SK-N-SH (cell line): ENCODE measurements around the gene H6PD. TPM values are rescaled to one million over a fixed set of nuclear protein-coding genes. Genes with fewer than 3 reads are reported as not detected.

Experiments used
- CTCF ChIA-PET: fragments of 300-600, 350-600 bp; formaldehyde crosslinking; extraction: SDS; loops from one replicate; lab custom pipeline; 2021; lab: Yijun Ruan, JAX
- POLR2A ChIA-PET: fragments of 350-600 bp; sonication (Branson Sonifier 250); formaldehyde crosslinking; extraction: SDS; loops from one replicate; lab custom pipeline; 2020; ENCODE audit warnings: antibody characterized with exemption, inconsistent platforms; lab: Yijun Ruan, JAX
- DNase-seq: peaks from one replicate; pipeline ENCODE4 v3.0.0; 2012
- H2AFZ ChIP-seq: fragments of 200-600 bp; sonication (generic); 2 replicates; pipeline ENCODE4 v1.8.1; 2016; ENCODE audit warnings: antibody characterized with exemption, mild to moderate bottlenecking, low read depth
- H3F3A ChIP-seq: fragments of 200-600 bp; sonication (generic); replicated peaks from 2 replicates; pipeline ENCODE3; 2016; ENCODE audit warnings: antibody characterized with exemption, mild to moderate bottlenecking; ENCODE audit not compliant: insufficient read depth
- H3K27ac ChIP-seq, 2 experiments: fragments of 200-500 bp in 1 of 2; fragments of 200-600 bp in 1 of 2; sonication (Bioruptor generic) in 1 of 2; sonication (generic), shearing (Covaris generic) in 1 of 2; 2 replicates each; pipeline versions ENCODE4 v1.5.1 to v1.6.1; 2014 to 2016; ENCODE audit warnings: low read depth in 2 of 2, inconsistent platforms in 1 of 2, low read length in 1 of 2, mild to moderate bottlenecking in 1 of 2, mixed read lengths in 1 of 2
- H3K27me3 ChIP-seq: fragments of 200-600 bp; sonication (generic), shearing (Covaris generic); 2 replicates; pipeline ENCODE4 v1.6.1; 2016; ENCODE audit warnings: mixed run types; ENCODE audit not compliant: insufficient read depth
- H3K36me3 ChIP-seq, 2 experiments: fragments of 200-500 bp in 1 of 2; fragments of 200-600 bp in 1 of 2; sonication (Bioruptor generic) in 1 of 2; sonication (generic) in 1 of 2; replicated peaks in 1 of 2; 2 replicates each; pipeline versions ENCODE3 to v1.5.1; 2014 to 2016; ENCODE audit warnings: low read length in 1 of 2, mild to moderate bottlenecking in 1 of 2; ENCODE audit not compliant: insufficient read depth in 2 of 2, control insufficient read depth in 1 of 2
- H3K4me1 ChIP-seq, 2 experiments: fragments of 200-500 bp in 1 of 2; fragments of 200-600 bp in 1 of 2; sonication (Bioruptor generic) in 1 of 2; sonication (generic), shearing (Covaris generic) in 1 of 2; 2 replicates each; pipeline versions ENCODE4 v1.5.1 to v1.6.1; 2014 to 2016; ENCODE audit warnings: low read depth in 1 of 2, low read length in 1 of 2, mixed run types in 1 of 2; ENCODE audit not compliant: insufficient read depth in 2 of 2, control insufficient read depth in 1 of 2
- H3K4me2 ChIP-seq: fragments of 200-600 bp; sonication (generic), shearing (Covaris generic); 2 replicates; pipeline ENCODE4 v1.6.1; 2017; ENCODE audit warnings: mixed run types
- H3K4me3 ChIP-seq, 2 experiments: fragments of 200-500 bp in 1 of 2; fragments of 200-600 bp in 1 of 2; sonication (Bioruptor generic) in 1 of 2; sonication (generic), shearing (Covaris generic) in 1 of 2; 2 replicates each; pipeline versions ENCODE4 v1.5.1 to v1.8.1; 2014 to 2016; ENCODE audit warnings: low read depth in 2 of 2, inconsistent platforms in 1 of 2, low read length in 1 of 2, mild to moderate bottlenecking in 1 of 2, mixed read lengths in 1 of 2, moderate library complexity in 1 of 2
- H3K79me2 ChIP-seq: fragments of 200-600 bp; sonication (generic); 2 replicates; pipeline ENCODE4 v1.8.1; 2017; ENCODE audit warnings: mild to moderate bottlenecking; ENCODE audit not compliant: insufficient read depth
- H3K9ac ChIP-seq: fragments of 200-600 bp; sonication (generic); 2 replicates; pipeline ENCODE4 v1.6.1; 2017; ENCODE audit warnings: mixed run types
- H3K9me2 ChIP-seq: fragments of 200-600 bp; sonication (generic); 2 replicates; pipeline ENCODE4 v1.6.1; 2017; ENCODE audit warnings: mixed run types
- H3K9me3 ChIP-seq: fragments of 200-600 bp; sonication (generic); 2 replicates; pipeline ENCODE4 v1.6.1; 2017; ENCODE audit warnings: mixed run types, mild to moderate bottlenecking, moderate library complexity
- H4K20me1 ChIP-seq: fragments of 200-600 bp; sonication (generic); 2 replicates; pipeline ENCODE4 v1.6.1; 2017; ENCODE audit warnings: mild to moderate bottlenecking, mixed run types; ENCODE audit not compliant: insufficient read depth
- CHD2 ChIP-seq: fragments of 150-350 bp; IDR thresholded peaks from 2 replicates; pipeline ENCODE4 v1.6.1; 2018; ENCODE audit warnings: low read length; ENCODE audit not compliant: partially characterized antibody
- FOSL2 ChIP-seq: IDR thresholded peaks from 2 replicates; pipeline ENCODE4 v1.4.0; 2012; ENCODE audit warnings: low read depth, mild to moderate bottlenecking, moderate library complexity, borderline replicate concordance
- FOXJ3 ChIP-seq: sonication (generic); formaldehyde crosslinking; IDR thresholded peaks from 2 replicates; pipeline ENCODE4 v1.5.1; 2020; ENCODE audit warnings: mild to moderate bottlenecking, missing genetic modification reagents
- GABPA ChIP-seq: IDR thresholded peaks from 2 replicates; pipeline ENCODE4 v1.4.0; 2012; ENCODE audit warnings: low read depth, mild to moderate bottlenecking
- MEF2A ChIP-seq: IDR thresholded peaks from 2 replicates; pipeline ENCODE4 v1.4.0; 2012; ENCODE audit warnings: low read depth, borderline replicate concordance
- NRF1 ChIP-seq: IDR thresholded peaks from 2 replicates; pipeline ENCODE4 v1.6.1; 2012; ENCODE audit warnings: low read depth, mild to moderate bottlenecking, low read length
- RAD21 ChIP-seq: IDR thresholded peaks from 2 replicates; pipeline ENCODE4 v1.6.1; 2012; ENCODE audit warnings: mild to moderate bottlenecking, low read length
- RCOR1 ChIP-seq: fragments of 150-350 bp; IDR thresholded peaks from 2 replicates; pipeline ENCODE4 v1.6.1; 2017; ENCODE audit warnings: antibody characterized with exemption, low read length
- RFX5 ChIP-seq: IDR thresholded peaks from 2 replicates; pipeline ENCODE4 v1.6.1; 2012; ENCODE audit warnings: mild to moderate bottlenecking, improper control_type of control experiment, low read length
- RXRA ChIP-seq: IDR thresholded peaks from 2 replicates; pipeline ENCODE4 v1.4.0; 2012; ENCODE audit warnings: low read depth, mild to moderate bottlenecking, borderline replicate concordance
- TAF1 ChIP-seq: IDR thresholded peaks from 2 replicates; pipeline ENCODE4 v1.6.1; 2012; ENCODE audit warnings: low read depth, mild to moderate bottlenecking, low read length, moderate library complexity, borderline replicate concordance
- TCF12 ChIP-seq: IDR thresholded peaks from 2 replicates; pipeline ENCODE4 v1.4.0; 2012
- YY1 ChIP-seq: IDR thresholded peaks from 2 replicates; pipeline ENCODE4 v1.4.0; 2012; ENCODE audit warnings: low read depth, mild to moderate bottlenecking
- WGBS: methylation state at CpG from one replicate; pipeline ENCODE4 v1.1.6; 2017; ENCODE audit warnings: low lambda C conversion rate; 5-methylcytosine and 5-hydroxymethylcytosine counted together
- polyA plus RNA-seq, 3 experiments: library from polyadenylated mRNA; depleted of rRNA; stranded (reverse); fragments of >200 nt; gene quantifications; 2 replicates each; pipeline ENCODE4 v1.2.3, GENCODE V29; 2012
- TF ChIP-seq, protein P1 (sequence below): IDR thresholded peaks from 2 replicates; pipeline ENCODE4 v1.4.0; 2012; ENCODE audit warnings: low read depth
- TF ChIP-seq, protein P2 (sequence below): fragments of 200-600 bp; sonication (generic); IDR thresholded peaks from 2 replicates; pipeline ENCODE4 v1.6.1; 2017; ENCODE audit warnings: antibody characterized with exemption, mild to moderate bottlenecking, moderate library complexity
- TF ChIP-seq, protein P3 (sequence below): fragments of 150-350 bp; IDR thresholded peaks from 2 replicates; pipeline ENCODE4 v1.6.1; 2016; ENCODE audit warnings: mild to moderate bottlenecking, low read depth, low read length
- TF ChIP-seq, protein P4 (sequence below): IDR thresholded peaks from 2 replicates; pipeline ENCODE4 v1.6.1; 2012; ENCODE audit warnings: mild to moderate bottlenecking, low read depth, low read length, moderate library complexity

The H6PD gene
- polyA plus RNA-seq, 1 of the 3 experiments (the other 2 are of a cell fraction), result 19.1 TPM

DNA sequence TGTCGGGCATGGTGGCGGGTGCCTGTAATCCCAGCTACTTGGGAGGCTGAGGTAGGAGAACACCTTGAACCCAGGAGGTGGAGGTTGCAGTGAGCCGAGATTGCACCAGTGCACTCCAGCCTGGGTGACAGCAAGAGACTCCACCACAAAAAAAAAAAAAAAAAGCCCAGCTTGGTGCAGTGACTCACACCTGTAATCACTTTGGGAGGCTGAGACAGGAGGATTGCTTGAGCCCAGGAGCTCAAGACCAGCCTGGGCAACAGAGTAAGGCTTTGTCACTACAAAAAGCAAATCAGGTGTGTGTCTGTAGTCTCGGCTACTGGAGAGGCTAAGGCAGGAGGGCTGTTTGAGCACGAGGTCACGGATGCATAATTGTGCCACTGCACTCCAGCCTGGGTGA, 5.0 kb upstream of the H6PD start:
- Histone ChIP-seq H3K27ac (no peak overlapping the region), H3K79me2 (no peaks in the 10 kb centered on the region), H3K4me2 (no peak overlapping the region), H3K9me2 (no peaks in the 10 kb centered on the region), H3K27me3 (no peaks in the 10 kb centered on the region), H3K4me3 (no peak overlapping the region), H2AFZ (no peak overlapping the region), H3F3A (no peaks in the 10 kb centered on the region), H4K20me1 (no peaks in the 10 kb centered on the region), H3K36me3 (no peaks in the 10 kb centered on the region), H3K4me1 (peaks cover 0 to 3% of the 10 kb centered on the region in 2 experiments; a peak in 1 of 4 replicates), H3K9me3 (no peaks in the 10 kb centered on the region), H3K9ac (no peak overlapping the region)
- no peak for DNase-seq
- ChIA-PET CTCF (interaction anchor here (0.7 to 1.3 kb wide), 2 partner anchors 33 to 48 kb away, joined by 3 to 4 read pairs; no protein-coding TSS in a partner anchor), POLR2A (interaction anchor here (0.7 kb wide), 1 partner anchor 1592 kb away, joined by 3 read pairs; no protein-coding TSS in a partner anchor)
- TF ChIP-seq, protein P1, sequence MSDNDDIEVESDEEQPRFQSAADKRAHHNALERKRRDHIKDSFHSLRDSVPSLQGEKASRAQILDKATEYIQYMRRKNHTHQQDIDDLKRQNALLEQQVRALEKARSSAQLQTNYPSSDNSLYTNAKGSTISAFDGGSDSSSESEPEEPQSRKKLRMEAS, result no peak
- TF ChIP-seq NRF1, result no peak
- TF ChIP-seq TAF1, result no peak
- TF ChIP-seq, protein P2, sequence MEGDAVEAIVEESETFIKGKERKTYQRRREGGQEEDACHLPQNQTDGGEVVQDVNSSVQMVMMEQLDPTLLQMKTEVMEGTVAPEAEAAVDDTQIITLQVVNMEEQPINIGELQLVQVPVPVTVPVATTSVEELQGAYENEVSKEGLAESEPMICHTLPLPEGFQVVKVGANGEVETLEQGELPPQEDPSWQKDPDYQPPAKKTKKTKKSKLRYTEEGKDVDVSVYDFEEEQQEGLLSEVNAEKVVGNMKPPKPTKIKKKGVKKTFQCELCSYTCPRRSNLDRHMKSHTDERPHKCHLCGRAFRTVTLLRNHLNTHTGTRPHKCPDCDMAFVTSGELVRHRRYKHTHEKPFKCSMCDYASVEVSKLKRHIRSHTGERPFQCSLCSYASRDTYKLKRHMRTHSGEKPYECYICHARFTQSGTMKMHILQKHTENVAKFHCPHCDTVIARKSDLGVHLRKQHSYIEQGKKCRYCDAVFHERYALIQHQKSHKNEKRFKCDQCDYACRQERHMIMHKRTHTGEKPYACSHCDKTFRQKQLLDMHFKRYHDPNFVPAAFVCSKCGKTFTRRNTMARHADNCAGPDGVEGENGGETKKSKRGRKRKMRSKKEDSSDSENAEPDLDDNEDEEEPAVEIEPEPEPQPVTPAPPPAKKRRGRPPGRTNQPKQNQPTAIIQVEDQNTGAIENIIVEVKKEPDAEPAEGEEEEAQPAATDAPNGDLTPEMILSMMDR, result no peak
- TF ChIP-seq CHD2, result no peak
- TF ChIP-seq, protein P3, sequence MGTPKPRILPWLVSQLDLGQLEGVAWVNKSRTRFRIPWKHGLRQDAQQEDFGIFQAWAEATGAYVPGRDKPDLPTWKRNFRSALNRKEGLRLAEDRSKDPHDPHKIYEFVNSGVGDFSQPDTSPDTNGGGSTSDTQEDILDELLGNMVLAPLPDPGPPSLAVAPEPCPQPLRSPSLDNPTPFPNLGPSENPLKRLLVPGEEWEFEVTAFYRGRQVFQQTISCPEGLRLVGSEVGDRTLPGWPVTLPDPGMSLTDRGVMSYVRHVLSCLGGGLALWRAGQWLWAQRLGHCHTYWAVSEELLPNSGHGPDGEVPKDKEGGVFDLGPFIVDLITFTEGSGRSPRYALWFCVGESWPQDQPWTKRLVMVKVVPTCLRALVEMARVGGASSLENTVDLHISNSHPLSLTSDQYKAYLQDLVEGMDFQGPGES, result no peak
- no peak for TF ChIP-seq FOSL2
- TF ChIP-seq RFX5, result no peak
- TF ChIP-seq RXRA, result no peak
- TF ChIP-seq TCF12, result no peak
- no peak for TF ChIP-seq RCOR1
- TF ChIP-seq MEF2A, result no peak
- TF ChIP-seq, protein P4, sequence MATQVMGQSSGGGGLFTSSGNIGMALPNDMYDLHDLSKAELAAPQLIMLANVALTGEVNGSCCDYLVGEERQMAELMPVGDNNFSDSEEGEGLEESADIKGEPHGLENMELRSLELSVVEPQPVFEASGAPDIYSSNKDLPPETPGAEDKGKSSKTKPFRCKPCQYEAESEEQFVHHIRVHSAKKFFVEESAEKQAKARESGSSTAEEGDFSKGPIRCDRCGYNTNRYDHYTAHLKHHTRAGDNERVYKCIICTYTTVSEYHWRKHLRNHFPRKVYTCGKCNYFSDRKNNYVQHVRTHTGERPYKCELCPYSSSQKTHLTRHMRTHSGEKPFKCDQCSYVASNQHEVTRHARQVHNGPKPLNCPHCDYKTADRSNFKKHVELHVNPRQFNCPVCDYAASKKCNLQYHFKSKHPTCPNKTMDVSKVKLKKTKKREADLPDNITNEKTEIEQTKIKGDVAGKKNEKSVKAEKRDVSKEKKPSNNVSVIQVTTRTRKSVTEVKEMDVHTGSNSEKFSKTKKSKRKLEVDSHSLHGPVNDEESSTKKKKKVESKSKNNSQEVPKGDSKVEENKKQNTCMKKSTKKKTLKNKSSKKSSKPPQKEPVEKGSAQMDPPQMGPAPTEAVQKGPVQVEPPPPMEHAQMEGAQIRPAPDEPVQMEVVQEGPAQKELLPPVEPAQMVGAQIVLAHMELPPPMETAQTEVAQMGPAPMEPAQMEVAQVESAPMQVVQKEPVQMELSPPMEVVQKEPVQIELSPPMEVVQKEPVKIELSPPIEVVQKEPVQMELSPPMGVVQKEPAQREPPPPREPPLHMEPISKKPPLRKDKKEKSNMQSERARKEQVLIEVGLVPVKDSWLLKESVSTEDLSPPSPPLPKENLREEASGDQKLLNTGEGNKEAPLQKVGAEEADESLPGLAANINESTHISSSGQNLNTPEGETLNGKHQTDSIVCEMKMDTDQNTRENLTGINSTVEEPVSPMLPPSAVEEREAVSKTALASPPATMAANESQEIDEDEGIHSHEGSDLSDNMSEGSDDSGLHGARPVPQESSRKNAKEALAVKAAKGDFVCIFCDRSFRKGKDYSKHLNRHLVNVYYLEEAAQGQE, result no peak
- TF ChIP-seq RAD21, result no peak
- no peak for TF ChIP-seq FOXJ3
- TF ChIP-seq YY1, result no peak
- no peak for TF ChIP-seq GABPA
- 85% methylated on average over 6 of the region's 6 CpGs for WGBS
